Measurements from ENCODE around the gene GPR137. TPM values are rescaled to one million over a fixed set of nuclear protein-coding genes. Genes with fewer than 3 reads are reported as not detected.

The GPR137 gene
- total and polyA plus RNA-seq, 10 of the 15 experiments (the other 5 are each of a cell fraction or from before 2014, with no cell fraction given) = 0.37 to 29.2 (median 13.8) TPM

DNA sequence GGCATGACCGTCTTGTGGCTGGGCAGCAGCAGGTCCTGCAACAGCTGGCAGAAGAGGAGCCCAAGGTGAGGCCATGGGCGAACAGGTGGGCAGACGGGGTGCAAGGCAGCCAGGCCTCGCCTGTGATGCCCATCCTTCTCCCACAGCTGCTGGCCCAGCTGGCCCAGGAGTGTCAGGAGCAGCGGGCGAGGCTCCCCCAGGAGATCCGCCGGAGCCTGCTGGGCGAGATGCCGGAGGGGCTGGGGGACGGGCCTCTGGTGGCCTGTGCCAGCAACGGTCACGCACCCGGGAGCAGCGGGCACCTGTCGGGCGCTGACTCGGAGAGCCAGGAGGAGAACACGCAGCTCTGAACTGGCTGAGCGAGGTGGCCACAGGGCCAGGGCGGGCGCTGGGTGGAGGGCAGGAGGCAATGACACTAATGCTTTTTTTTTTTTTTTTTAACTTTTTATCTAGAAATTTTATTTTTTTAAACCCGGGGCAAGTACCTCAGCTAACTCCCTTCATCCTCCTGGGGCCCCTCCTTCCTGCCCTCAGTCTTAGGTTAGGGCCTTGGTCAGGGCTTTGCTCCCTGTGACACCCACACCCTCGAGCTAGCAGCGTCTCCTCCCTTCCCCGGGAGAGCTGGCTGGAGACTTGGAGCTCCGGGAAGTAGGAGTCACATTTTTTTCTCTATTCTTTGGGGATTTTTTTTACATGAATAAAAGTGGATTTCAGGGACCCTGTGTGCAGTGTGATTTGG, 18.3 kb upstream of the GPR137 start (continued):
- TF ChIP-seq CREM (IDR thresholded peaks at IDR 0.05; ENCODE audit: low read depth) = no peak
- no peak for TF ChIP-seq RAD51 (IDR thresholded peaks at IDR 0.05)
- no peak for TF ChIP-seq MYB (IDR thresholded peaks at IDR 0.05; ENCODE audit: borderline replicate concordance, low read depth, low read length)

DNA sequence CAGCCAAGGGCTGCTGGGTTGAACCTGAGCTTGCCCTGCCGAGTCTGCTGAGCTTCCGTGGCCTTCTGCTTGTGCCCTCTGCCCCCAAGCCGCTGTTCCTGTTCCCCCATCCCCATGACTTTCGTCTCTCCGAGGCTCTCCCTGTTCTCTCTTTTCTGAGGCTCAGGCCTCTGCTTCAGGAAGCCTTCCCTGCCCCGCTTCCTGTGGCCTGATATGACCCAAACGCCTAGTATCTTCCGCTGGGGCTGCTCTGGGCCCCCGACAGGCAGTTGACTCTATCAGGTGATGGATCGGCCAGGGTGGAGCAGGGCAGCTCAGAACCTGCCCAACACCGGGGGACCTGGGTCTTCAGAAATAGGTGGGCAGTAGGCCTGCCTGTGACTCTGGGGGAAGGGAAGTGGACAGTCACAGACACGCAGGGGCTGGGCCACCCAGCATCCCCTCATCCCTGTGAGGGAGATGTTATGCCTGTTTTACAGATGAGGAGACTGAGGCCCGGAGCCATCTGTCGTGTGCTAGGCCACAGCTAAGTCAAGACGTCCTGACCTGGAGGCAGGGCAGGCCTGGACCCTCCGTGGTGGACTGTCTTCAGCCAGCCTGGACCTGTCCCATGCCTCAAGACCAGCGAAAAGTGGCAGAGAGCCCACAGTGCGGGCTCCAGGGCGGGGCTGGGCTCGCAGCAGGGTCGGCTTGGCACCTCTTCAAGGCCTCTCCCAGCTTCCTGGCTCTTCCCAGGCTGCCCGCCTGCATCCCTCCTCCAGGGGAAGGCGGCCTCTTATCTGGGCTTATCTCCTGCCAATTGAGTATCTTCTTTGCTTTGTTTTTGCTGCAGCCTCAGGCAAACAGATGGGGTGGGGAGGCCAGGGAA, 17.4 kb upstream of the GPR137 start:
- no TSS peak for BruUV-seq (replicated peaks)

More for the DNA sequence above, 17.4 kb upstream of the GPR137 start:
- ChIA-PET CTCF (interaction anchor here (0.8 to 5.7 kb wide), 9 partner anchors 8 to 63 kb away, joined by 3 to 147 read pairs (median 7); partner anchors contain the start of genes BAD, CATSPERZ, FERMT3 and GPR137), RAD21 (ENCODE audit: unreplicated experiment) (interaction anchor here (0.8 to 4.3 kb wide), 7 partner anchors 16 to 64 kb away, joined by 3 to 56 read pairs (median 4); partner anchors contain the start of genes FERMT3, PPP1R14B, PRDX5 and TRMT112), SMC1A (ENCODE audit: uncharacterized antibody, unreplicated experiment) (interaction anchor here (0.7 to 4.6 kb wide), 5 partner anchors 18 to 86 kb away, joined by 3 to 32 read pairs (median 3); partner anchors contain the start of genes FERMT3, NUDT22 and TRPT1), POLR2A (interaction anchor here (0.6 to 6.3 kb wide), 15 partner anchors 10 to 515 kb away, joined by 3 to 92 read pairs (median 5); partner anchors contain the start of genes BAD, CATSPERZ, ESRRA and FERMT3)
- Histone ChIP-seq H3K4me1 (ENCODE audit: control insufficient read depth, insufficient read depth, low read length) (peaks cover 12% of the 10 kb centered on the region), H3K4me3 (peak overlapping the region; percentile 88), H3K27ac (ENCODE audit: control insufficient read depth, insufficient read depth) (peak overlapping the region; percentile 81), H2AFZ (ENCODE audit: control insufficient read depth, low read depth, low read length) (no peak overlapping the region), H3K36me3 (ENCODE audit: control insufficient read depth in 2 of 2, insufficient read depth in 2 of 2, low read length in 1 of 2) (no peaks in the 10 kb centered on the region; a peak in 2 of 4 replicates), H4K20me1 (ENCODE audit: control insufficient read depth, insufficient read depth) (no peaks in the 10 kb centered on the region), H3K79me2 (ENCODE audit: control insufficient read depth, insufficient read depth, low read length) (peaks cover 19% of the 10 kb centered on the region), H3K4me2 (ENCODE audit: control insufficient read depth, insufficient read depth) (peak overlapping the region; percentile 100), H3K9me3 (replicated peaks; ENCODE audit: control insufficient read depth, insufficient read depth, low read length) (no peaks in the 10 kb centered on the region), H3K27me3 (replicated peaks in 1 of 2; ENCODE audit: control insufficient read depth in 2 of 2, insufficient read depth in 2 of 2, low read length in 1 of 2) (no peaks in the 10 kb centered on the region), H3K9ac (ENCODE audit: control insufficient read depth, insufficient read depth, low read length) (peak overlapping the region; percentile 97)
- in situ Hi-C loops (cut with MboI) = no loop called here
- no peak for FAIRE-seq
- WGBS (ENCODE audit: insufficient coverage, insufficient replicate concordance, low lambda C conversion rate, missing lambda C conversion rate) = 65% methylated on average over 23 of the region's 23 CpGs
- TF ChIP-seq RELA (IDR thresholded peaks at IDR 0.05; ENCODE audit: borderline replicate concordance, partially characterized antibody) (no peak), POLR2AphosphoS2 (IDR thresholded peaks at IDR 0.05; ENCODE audit: low read depth, low read length) (peak; percentile 18; the same call in 1 of the 2 replicates), POLR2AphosphoS5 (IDR thresholded peaks at IDR 0.05; ENCODE audit: low read length) (0 out of 2 replicates have a peak, but pooled peaks have one; percentile 17)
- no peak for DNase-seq (ENCODE audit: low read depth, low spot score)
- ATAC-seq = no peak
- intact Hi-C loops (cut with micrococcal nuclease; ENCODE audit: unreplicated experiment) = loop anchor here (2.0 kb wide), 1 partner anchor 17 kb away; the partner anchor contains the start of gene PLCB3
